HepG2 (cell line): ENCODE measurements around the gene OR6S1. TPM values are rescaled to one million over a fixed set of nuclear protein-coding genes. Genes with fewer than 3 reads are reported as not detected.

ENCODE experiments used
- ADNP ChIP-seq: sonication (generic); formaldehyde crosslinking; IDR thresholded peaks from 2 replicates; pipeline ENCODE4 v1.4.0; 2020; ENCODE audit warnings: missing genetic modification reagents
- BORCS8-MEF2B ChIP-seq: sonication (generic); formaldehyde crosslinking; IDR thresholded peaks from 2 replicates; pipeline ENCODE4 v1.8.0; 2022; ENCODE audit warnings: mild to moderate bottlenecking, missing genetic modification reagents
- CEBPZ ChIP-seq: IDR thresholded peaks from 2 replicates; pipeline ENCODE4 v1.6.1; 2012; ENCODE audit warnings: low read length, improper control_type of control experiment
- FOXA3 ChIP-seq: IDR thresholded peaks from 2 replicates; pipeline ENCODE4 v1.6.1; 2016; ENCODE audit warnings: missing genetic modification reagents, missing compliant biosample characterization
- HNF4G ChIP-seq, 2 experiments: sonication (generic) in 1 of 2; formaldehyde crosslinking in 1 of 2; IDR thresholded peaks; 2 replicates each; pipeline versions ENCODE4 v1.4.0 to v1.6.1; 2011 to 2020; ENCODE audit warnings: borderline replicate concordance in 2 of 2, low read depth in 2 of 2, mild to moderate bottlenecking in 2 of 2, low read length in 1 of 2, missing genetic modification reagents in 1 of 2, moderate library complexity in 1 of 2
- KLF9 ChIP-seq: IDR thresholded peaks from 2 replicates; pipeline ENCODE4 v1.6.1; 2016; ENCODE audit warnings: low read depth
- MYNN ChIP-seq: sonication (generic); formaldehyde crosslinking; IDR thresholded peaks from 2 replicates; pipeline ENCODE4 v1.4.0; 2020; ENCODE audit warnings: mild to moderate bottlenecking, low read depth, missing genetic modification reagents
- NR2F6 ChIP-seq, 2 experiments: IDR thresholded peaks; 2 replicates each; pipeline ENCODE4 v1.6.1; 2016; ENCODE audit warnings: antibody characterized with exemption in 1 of 2, mild to moderate bottlenecking in 1 of 2
- PRDM15 ChIP-seq: sonication (generic); formaldehyde crosslinking; IDR thresholded peaks from 2 replicates; pipeline ENCODE4 v1.4.0; 2020; ENCODE audit warnings: missing genetic modification reagents
- SALL2 ChIP-seq: sonication (generic); formaldehyde crosslinking; IDR thresholded peaks from 2 replicates; pipeline ENCODE4 v1.8.1; 2023; ENCODE audit warnings: mild to moderate bottlenecking, missing genetic modification reagents, inconsistent platforms
- SATB2 ChIP-seq: sonication (generic); formaldehyde crosslinking; IDR thresholded peaks from 2 replicates; pipeline ENCODE4 v1.5.0; 2020; ENCODE audit warnings: missing genetic modification reagents
- TRIM24 ChIP-seq: sonication (generic); formaldehyde crosslinking; IDR thresholded peaks from 2 replicates; pipeline ENCODE4 v1.8.0; 2022; ENCODE audit warnings: mild to moderate bottlenecking, missing genetic modification reagents
- ZBTB21 ChIP-seq: sonication (generic); formaldehyde crosslinking; IDR thresholded peaks from 2 replicates; pipeline ENCODE4 v1.4.0; 2020; ENCODE audit warnings: missing genetic modification reagents
- ZMAT5 ChIP-seq: sonication (generic); formaldehyde crosslinking; IDR thresholded peaks from 2 replicates; pipeline ENCODE4 v1.5.0; 2020; ENCODE audit warnings: mild to moderate bottlenecking, low read depth, missing genetic modification reagents, borderline replicate concordance
- ZNF207 ChIP-seq: fragments of 450-650 bp; IDR thresholded peaks from 2 replicates; pipeline ENCODE4 v1.6.1; 2016; ENCODE audit warnings: antibody characterized with exemption, borderline replicate concordance
- ZNF30 ChIP-seq: sonication (generic); formaldehyde crosslinking; IDR thresholded peaks from 2 replicates; pipeline ENCODE4 v1.5.0; 2020; ENCODE audit warnings: mild to moderate bottlenecking, missing genetic modification reagents
- ZNF33B ChIP-seq: sonication (generic); formaldehyde crosslinking; IDR thresholded peaks from 2 replicates; pipeline ENCODE4 v1.5.1; 2020; ENCODE audit warnings: mild to moderate bottlenecking, missing genetic modification reagents
- ZNF430 ChIP-seq: sonication (generic); formaldehyde crosslinking; IDR thresholded peaks from 2 replicates; pipeline ENCODE4 v1.9.0; 2021; ENCODE audit warnings: mild to moderate bottlenecking, missing genetic modification reagents
- polyA plus RNA-seq, 8 experiments: library from polyadenylated mRNA; depleted of rRNA in 3 of 8; stranded (reverse) in 7 of 8; unstranded in 1 of 8; fragments of >200 nt; fragmentation: Illumina TruSeq in 4 of 8; extraction: Trizol in 4 of 8; gene quantifications; 2 replicates each; pipeline versions ENCODE4 v1.2.1 to v1.2.3, GENCODE V29; 2011 to 2016; ENCODE audit warnings: low read depth in 4 of 8, missing spikeins in 1 of 8, mixed read lengths in 1 of 8; ENCODE audit not compliant: insufficient read depth in 1 of 8
- total RNA-seq, 5 experiments: library from RNA; depleted of rRNA; stranded (reverse); fragments of >200 nt; fragmentation: Illumina TruSeq; extraction: Trizol; gene quantifications; 2 replicates each; pipeline ENCODE4 v1.2.3, GENCODE V29; 2016; ENCODE audit warnings: low read depth in 1 of 5
- TF ChIP-seq, protein P1 (sequence below): sonication (generic); formaldehyde crosslinking; IDR thresholded peaks from 2 replicates; pipeline ENCODE4 v1.9.0; 2021; ENCODE audit warnings: missing genetic modification reagents, borderline replicate concordance

OR6S1 gene
- total and polyA plus RNA-seq, 2 of the 13 experiments (the other 11 are each of a cell fraction or from before 2014, with no cell fraction given) = 0.09 TPM; not detected in 1

DNA sequence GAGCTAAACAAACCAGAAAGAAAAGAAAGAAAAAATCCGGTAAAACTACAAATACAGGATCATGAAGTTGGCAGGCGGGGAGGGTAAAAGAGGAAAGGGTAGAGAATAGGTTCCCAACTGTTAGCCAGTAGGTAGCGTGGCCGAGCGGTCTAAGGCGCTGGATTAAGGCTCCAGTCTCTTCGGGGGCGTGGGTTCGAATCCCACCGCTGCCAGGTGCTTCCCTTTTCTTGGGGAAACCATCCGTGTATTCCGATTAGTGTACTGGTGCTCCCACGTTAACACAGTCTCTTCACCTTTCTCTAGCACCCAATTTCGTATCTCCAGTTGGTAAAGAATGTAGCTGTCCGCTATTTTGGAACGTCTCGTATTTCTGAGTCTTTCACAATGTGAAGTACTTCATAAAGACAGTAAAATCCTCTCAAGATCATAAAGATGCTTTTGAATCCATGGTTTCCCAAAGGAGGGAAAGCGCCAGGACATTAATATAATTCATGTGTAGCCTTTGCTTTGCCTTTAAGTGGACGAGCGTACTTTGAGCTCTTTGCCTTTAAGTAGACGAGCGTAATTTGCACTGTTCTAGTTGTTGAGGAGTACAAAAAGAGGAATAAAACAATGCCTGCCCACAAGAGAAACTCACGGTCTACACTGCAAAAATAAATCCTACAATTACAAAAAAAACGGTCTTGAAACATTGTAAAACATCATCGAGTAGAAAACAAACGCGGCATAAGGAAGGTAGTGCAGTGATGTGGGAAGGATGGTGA lies 31.3 kb downstream of the OR6S1 start (continued):
- TF ChIP-seq, protein P1, sequence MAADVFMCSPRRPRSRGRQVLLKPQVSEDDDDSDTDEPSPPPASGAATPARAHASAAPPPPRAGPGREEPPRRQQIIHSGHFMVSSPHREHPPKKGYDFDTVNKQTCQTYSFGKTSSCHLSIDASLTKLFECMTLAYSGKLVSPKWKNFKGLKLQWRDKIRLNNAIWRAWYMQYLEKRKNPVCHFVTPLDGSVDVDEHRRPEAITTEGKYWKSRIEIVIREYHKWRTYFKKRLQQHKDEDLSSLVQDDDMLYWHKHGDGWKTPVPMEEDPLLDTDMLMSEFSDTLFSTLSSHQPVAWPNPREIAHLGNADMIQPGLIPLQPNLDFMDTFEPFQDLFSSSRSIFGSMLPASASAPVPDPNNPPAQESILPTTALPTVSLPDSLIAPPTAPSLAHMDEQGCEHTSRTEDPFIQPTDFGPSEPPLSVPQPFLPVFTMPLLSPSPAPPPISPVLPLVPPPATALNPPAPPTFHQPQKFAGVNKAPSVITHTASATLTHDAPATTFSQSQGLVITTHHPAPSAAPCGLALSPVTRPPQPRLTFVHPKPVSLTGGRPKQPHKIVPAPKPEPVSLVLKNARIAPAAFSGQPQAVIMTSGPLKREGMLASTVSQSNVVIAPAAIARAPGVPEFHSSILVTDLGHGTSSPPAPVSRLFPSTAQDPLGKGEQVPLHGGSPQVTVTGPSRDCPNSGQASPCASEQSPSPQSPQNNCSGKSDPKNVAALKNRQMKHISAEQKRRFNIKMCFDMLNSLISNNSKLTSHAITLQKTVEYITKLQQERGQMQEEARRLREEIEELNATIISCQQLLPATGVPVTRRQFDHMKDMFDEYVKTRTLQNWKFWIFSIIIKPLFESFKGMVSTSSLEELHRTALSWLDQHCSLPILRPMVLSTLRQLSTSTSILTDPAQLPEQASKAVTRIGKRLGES = no peak
- TF ChIP-seq PRDM15 = no peak
- no peak for TF ChIP-seq CEBPZ
- peak; percentile 89 for TF ChIP-seq ZNF430
- no peak for TF ChIP-seq ZNF33B (CRISPR knock-in tag)
- TF ChIP-seq KLF9 (CRISPR knock-in tag) = 0 out of 2 replicates have a peak, but pooled peaks have one; percentile 32
- no peak for TF ChIP-seq ZNF30 (CRISPR knock-in tag)
- no peak for TF ChIP-seq ZNF207
- no peak for TF ChIP-seq ZBTB21
- TF ChIP-seq HNF4G (IDR thresholded peaks at IDR 0.05; ENCODE audit: borderline replicate concordance, low read depth, low read length) = no peak
- TF ChIP-seq HNF4G (CRISPR knock-in tag; IDR thresholded peaks at IDR 0.05; ENCODE audit: borderline replicate concordance, low read depth) = peak; percentile 17; the same call in 1 of the 2 replicates
- peak; percentile 57; the same call in 1 of the 2 replicates for TF ChIP-seq BORCS8-MEF2B
- no peak for TF ChIP-seq ADNP
- TF ChIP-seq ZMAT5 (CRISPR knock-in tag) = no peak
- peak; percentile 46; the same call in 1 of the 2 replicates for TF ChIP-seq FOXA3 (CRISPR knock-in tag)
- TF ChIP-seq SATB2 (CRISPR knock-in tag) = no peak
- TF ChIP-seq TRIM24 (CRISPR knock-in tag) = no peak
- TF ChIP-seq SALL2 (CRISPR knock-in tag) = peak; percentile 86
- no peak for TF ChIP-seq MYNN
- TF ChIP-seq NR2F6 (IDR thresholded peaks at IDR 0.05) = peak; percentile 58
- no peak for TF ChIP-seq NR2F6 (CRISPR knock-in tag; IDR thresholded peaks at IDR 0.05)
